GM18870 (cell line): ENCODE results near the gene ZIC2.
"Not testable (repeated sequence)": the region's sequence is repeated elsewhere in the genome, so short reads cannot be mapped to it uniquely, and the experiment has no call there.

Source experiments
- ATAC-seq: cut with Tn5 transposase; IDR thresholded peaks from one replicate; pipeline ENCODE4 v1.9.1; 2021; ENCODE audit warnings: moderate library complexity; ENCODE audit not compliant: unreplicated experiment

ZIC2 gene

GRCh38 chr13:99998261-99998660 lies 16.7 kb downstream of the ZIC2 start:
- no peak for ATAC-seq

GRCh38 chr13:100014621-100015020 lies 33.0 kb downstream of the ZIC2 start:
- no peak for ATAC-seq

GRCh38 chr13:100019780-100020356 lies 38.3 kb downstream of the ZIC2 start:
- no peak for ATAC-seq

- ATAC-seq = no peak
Measured at GRCh38 chr13:100022798-100023197, 41.2 kb downstream of the ZIC2 start.

GRCh38 chr13:100024023-100024422 lies 42.4 kb downstream of the ZIC2 start:
- no peak for ATAC-seq

GRCh38 chr13:100029933-100030332 lies 48.3 kb downstream of the ZIC2 start:
- ATAC-seq = no peak

- not testable (repeated sequence) for ATAC-seq
Measured at GRCh38 chr13:100032642-100033041, 51.1 kb downstream of the ZIC2 start.

GRCh38 chr13:100035936-100036335 lies 54.4 kb downstream of the ZIC2 start:
- ATAC-seq = no peak
